HG03196 (cell line): Measurements from ENCODE around the gene TNFSF8.

Source experiments
- ATAC-seq: cut with Tn5 transposase; IDR thresholded peaks from one replicate; pipeline ENCODE4 v1.9.1; 2021; ENCODE audit not compliant: unreplicated experiment

The TNFSF8 gene

GRCh38 chr9:114906922-114907571, 23.3 kb downstream of the TNFSF8 start:
- ATAC-seq = no peak

GRCh38 chr9:114905170-114905940, 25.0 kb downstream of the TNFSF8 start:
- ATAC-seq = no peak

GRCh38 chr9:114902786-114903524, 27.4 kb downstream of the TNFSF8 start:
- ATAC-seq = no peak

- no peak for ATAC-seq
Measured at GRCh38 chr9:114900942-114901802, 29.2 kb downstream of the TNFSF8 start.

- no peak for ATAC-seq
Measured at GRCh38 chr9:114899995-114900394, 30.4 kb downstream of the TNFSF8 start.

DNA sequence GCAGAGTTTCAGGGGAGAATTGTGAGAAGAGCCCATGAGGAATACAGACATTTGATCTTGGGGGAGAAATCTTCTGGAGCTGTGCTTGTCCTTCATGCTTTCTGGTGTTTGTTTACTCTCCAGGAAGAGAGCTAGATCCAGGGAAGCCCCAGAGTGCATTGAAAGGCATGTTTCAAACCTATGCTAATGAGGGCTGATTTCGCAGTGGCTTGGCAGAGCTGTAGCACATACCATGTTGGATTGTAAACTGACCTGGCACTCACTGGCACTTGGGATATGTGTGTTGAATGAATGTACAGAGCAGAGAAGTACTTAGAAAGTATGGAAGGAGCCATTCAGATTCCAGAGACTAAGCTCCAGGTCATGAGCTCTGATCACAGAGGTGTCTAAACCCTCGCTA, 30.9 kb downstream of the TNFSF8 start:
- no peak for ATAC-seq

DNA sequence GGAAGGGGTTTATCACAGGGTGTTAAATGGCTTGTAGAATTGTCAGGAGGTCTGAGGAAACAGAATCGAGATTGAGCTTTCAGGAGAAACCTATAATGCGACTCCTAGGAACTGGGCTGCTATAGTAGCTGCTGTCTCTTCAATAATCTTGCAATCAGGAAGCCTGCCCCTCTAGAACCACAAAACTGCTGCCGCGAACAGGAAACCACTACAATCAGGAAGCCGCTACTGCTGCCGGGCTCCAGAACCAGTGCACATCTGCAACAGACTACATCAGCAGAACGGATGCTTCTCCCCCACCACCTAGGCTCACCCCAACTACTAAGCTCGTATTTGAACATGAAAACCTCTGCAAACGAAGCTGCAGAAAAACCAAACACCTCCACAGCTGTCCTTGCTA, 31.6 kb downstream of the TNFSF8 start:
- no peak for ATAC-seq

- no peak for ATAC-seq
Measured at GRCh38 chr9:114897196-114897595, 33.2 kb downstream of the TNFSF8 start.

- no peak for ATAC-seq
Measured at GRCh38 chr9:114896344-114896743, 34.0 kb downstream of the TNFSF8 start.

DNA sequence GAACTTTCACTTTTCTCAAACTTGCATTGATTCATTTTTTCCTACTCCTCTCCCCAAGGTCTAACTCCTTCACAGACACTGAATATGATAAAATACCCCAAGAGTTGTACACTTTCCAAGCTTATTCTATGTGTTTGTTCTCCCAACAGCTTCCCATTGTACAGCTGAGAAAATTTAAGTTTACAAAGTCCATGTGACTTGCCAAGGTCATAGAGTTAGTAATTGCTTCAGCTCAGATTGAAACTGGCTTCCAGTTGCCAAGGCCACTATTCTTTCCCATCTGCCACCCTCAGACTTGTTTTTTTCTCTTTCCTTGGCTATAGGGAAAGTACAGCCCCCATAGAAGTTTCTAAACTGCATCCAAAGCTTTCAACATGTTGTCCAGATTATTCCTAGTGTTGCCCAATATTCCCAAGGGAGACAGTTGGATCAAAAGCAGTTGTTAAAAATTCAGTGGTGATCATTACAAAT, 34.8 kb downstream of the TNFSF8 start:
- ATAC-seq = no peak

DNA sequence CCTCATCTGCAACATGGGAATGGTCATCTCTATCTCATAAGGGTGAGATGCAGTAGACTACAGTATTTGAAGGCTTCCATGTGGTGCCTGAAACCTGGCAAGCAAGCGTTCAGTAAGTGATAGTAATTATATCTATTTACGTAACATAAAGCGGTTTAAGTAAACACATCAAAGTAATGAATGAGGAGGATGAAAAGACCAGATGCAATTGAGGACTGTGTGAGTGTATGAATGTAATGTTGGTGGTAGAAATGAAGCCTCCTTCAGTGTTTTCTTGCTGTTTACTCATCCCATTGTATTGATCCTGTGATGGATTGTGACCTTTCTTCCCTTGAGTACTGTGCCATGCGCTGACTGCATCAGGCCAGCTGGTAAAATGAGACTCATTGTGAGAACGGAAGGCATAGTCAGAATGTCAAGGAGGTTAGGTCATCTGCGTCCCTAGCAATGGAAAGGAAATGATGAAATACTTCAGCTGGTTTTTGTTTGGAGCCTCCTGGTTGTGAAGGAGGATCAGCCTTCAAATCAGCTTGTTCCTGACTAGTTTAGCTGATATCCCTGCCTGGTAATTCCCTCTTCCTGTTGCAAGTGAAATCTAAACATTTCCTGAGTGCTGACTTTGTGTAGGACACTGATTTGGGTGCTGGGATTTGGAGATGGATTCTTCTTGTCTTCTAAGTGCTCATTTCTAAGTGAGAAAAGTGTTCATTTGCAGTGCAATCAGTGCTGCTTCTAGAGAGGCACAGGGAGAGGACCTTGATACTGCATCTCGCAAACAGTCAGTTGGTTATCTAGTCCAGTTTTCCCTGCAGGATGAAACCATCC, 35.6 kb downstream of the TNFSF8 start:
- no peak for ATAC-seq

DNA sequence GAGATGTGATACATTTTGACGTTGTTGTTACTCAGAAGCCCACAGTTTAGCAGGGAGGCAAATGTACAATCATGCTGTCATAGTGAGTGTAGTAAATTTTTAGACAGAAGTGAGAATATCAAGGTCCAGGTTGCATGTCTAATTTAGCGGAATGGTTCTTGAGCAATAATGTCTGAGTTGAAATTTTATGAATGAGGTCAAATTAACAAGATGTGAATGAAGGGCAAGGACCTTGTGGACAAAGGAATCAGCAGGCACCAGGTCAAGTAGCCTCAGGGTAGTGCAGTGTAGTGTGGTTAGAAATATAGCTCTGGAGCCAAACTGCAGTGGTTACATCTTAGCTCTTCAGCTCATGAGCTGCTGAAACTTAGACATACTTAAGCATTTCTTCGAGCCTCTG, 36.2 kb downstream of the TNFSF8 start:
- no peak for ATAC-seq

GRCh38 chr9:114893221-114894010, 37.0 kb downstream of the TNFSF8 start:
- no peak for ATAC-seq

- ATAC-seq = no peak
Measured at GRCh38 chr9:114889802-114890224, 40.6 kb downstream of the TNFSF8 start.

- ATAC-seq = no peak
Measured at GRCh38 chr9:114888607-114889006, 41.8 kb downstream of the TNFSF8 start.

- ATAC-seq = no peak
Measured at GRCh38 chr9:114887963-114888362, 42.4 kb downstream of the TNFSF8 start.

DNA sequence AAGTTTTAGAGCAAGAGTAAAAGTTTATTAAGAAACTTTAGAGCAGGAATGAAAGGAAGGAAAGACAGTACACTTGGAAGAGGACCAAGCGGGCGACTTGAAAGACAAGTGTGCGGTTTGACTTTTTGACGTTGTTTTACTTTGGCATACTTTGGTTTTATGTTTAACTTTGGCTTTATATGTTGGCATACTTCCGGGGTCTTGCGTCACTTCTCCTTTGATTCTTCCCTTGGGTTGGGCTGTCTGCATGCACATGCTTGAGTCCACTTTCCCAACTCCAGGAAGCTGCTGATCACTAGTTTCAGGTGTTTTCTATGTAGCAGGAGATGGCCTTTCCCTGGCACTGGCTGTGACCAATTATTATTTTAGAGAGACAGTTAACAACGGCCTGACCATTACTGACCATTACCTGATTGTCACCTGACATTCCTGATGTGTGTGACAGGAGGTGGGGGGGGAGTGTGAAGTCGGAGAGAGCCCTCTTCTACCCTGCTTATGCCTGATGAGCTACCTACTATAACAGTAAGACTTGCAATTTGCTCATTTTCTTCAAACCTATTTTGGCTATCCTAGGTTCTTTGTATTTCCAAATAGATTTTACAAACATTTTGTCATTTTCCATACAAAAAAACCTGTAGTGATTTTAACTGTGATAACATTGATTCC, 45.5 kb downstream of the TNFSF8 start:
- no peak for ATAC-seq

DNA sequence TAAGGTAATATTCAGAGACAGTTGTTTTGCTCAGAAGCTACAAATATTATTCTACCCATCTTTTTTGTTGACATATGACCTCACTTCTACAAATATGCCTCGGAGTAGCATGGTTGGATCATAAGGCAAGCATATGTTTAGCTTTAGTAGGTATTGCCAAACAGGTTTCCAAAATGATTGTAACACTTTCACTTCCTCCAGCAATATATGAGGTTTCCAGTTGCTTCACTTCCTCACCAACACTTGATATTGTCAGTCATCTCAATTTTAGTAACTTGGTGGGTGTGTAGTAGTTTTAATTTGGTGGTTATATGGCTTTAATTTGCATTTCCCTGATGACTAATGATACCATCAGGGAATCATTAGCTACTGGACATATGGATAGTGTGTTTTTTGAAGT, 46.7 kb downstream of the TNFSF8 start:
- ATAC-seq = no peak

DNA sequence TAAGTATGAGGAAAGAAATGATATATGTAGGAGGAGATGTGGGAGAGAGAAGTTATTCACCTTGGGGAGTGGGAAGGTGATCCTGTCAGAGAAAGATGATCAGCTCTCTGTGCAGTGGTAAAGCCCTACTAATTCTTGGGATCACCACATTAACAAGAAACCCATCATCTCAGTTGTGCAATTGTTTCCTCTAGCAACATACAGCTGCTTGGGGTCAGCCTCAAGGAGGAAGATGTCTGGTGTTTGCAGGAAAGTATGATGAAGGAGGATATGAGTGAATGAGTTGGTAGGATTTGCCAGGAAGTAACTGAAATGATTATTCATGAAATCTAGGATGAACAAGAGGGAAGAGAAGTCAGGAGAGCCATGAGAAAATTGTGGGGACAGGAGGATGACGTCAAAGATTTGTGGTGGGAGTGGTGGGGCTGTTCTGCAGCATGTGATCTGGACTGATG, 50.1 kb downstream of the TNFSF8 start:
- ATAC-seq = no peak
